ENCODE data around the gene NEK1. TPM values are rescaled to one million over a fixed set of nuclear protein-coding genes. Genes with fewer than 3 reads are reported as not detected.

Gene NEK1
- total and polyA plus RNA-seq, 2 of the 8 experiments (the other 6 are each of a cell fraction or from before 2014, with no cell fraction given) = 3.9 to 11.7 TPM

- TF ChIP-seq SIN3A (conservative IDR thresholded peaks at IDR 0.05 in 1 of 2, IDR thresholded peaks at IDR 0.05 in 1 of 2; ENCODE audit: low read depth in 1 of 2, low read length in 2 of 2) (no peak), NRF1 (IDR thresholded peaks at IDR 0.05; ENCODE audit: low read depth, low read length) (no peak), RXRA (IDR thresholded peaks at IDR 0.05; ENCODE audit: insufficient read depth, low read depth, low read length) (no peak), SP1 (IDR thresholded peaks at IDR 0.05; ENCODE audit: low read depth, low read length) (no peak), JUND (IDR thresholded peaks at IDR 0.05; ENCODE audit: low read length) (no peak), ATF3 (IDR thresholded peaks at IDR 0.05; ENCODE audit: insufficient read depth, low read depth, low read length) (no peak), BCL11A (IDR thresholded peaks at IDR 0.05; ENCODE audit: low read depth in 2 of 2, low read length in 2 of 2) (no peak), SIX5 (IDR thresholded peaks at IDR 0.05; ENCODE audit: low read depth, low read length) (no peak), TAF7 (optimal IDR thresholded peaks at IDR 0.05; ENCODE audit: borderline replicate concordance, low read depth, low read length) (no peak), CHD1 (IDR thresholded peaks at IDR 0.05; ENCODE audit: low read depth, low read length) (no peak), RAD21 (IDR thresholded peaks at IDR 0.05 in 1 of 2, conservative IDR thresholded peaks at IDR 0.05 in 1 of 2; ENCODE audit: low read depth in 2 of 2, low read length in 2 of 2) (no peak)
- no peaks in the 10 kb centered on the region for H3K9me3 ChIP-seq (ENCODE audit: insufficient read depth in 2 of 2, low read depth in 1 of 2, low read length in 1 of 2)
- no peak overlapping the region for H4K5ac ChIP-seq (ENCODE audit: insufficient read length, low read depth, low read length)
- H2AFZ ChIP-seq (ENCODE audit: low read length) = no peak overlapping the region
- no peak overlapping the region for H3K4me2 ChIP-seq (ENCODE audit: insufficient read depth in 1 of 2, low read depth in 2 of 2, low read length in 2 of 2)
- no peak overlapping the region for H2BK12ac ChIP-seq (ENCODE audit: low read depth, low read length)
- no peak overlapping the region for H3K18ac ChIP-seq (ENCODE audit: extremely low read depth, low read length)
- FAIRE-seq (peak; percentile 32), DNase-seq (ENCODE audit: low read depth in 1 of 2, low spot score in 2 of 2) (no peak)
- H4K8ac ChIP-seq (ENCODE audit: extremely low read depth, insufficient read depth, low read length) = no peak overlapping the region
- no peak overlapping the region for H2BK20ac ChIP-seq (ENCODE audit: low read length)
- no peak overlapping the region for H2AK5ac ChIP-seq (ENCODE audit: low read depth, low read length)
- H3K79me2 ChIP-seq (ENCODE audit: control insufficient read depth in 1 of 2, insufficient read depth in 2 of 2, low read length in 2 of 2) = no peaks in the 10 kb centered on the region
- no peak overlapping the region for H2BK120ac ChIP-seq (replicated peaks; ENCODE audit: low read depth, low read length)
- H3K4me1 ChIP-seq (replicated peaks in 1 of 4; ENCODE audit: control insufficient read depth in 3 of 4, insufficient read depth in 4 of 4, low read length in 3 of 4) = peaks cover 0 to 3% (median 0%) of the 10 kb centered on the region in 4 experiments; a peak in 2 of 7 replicates
- no peak overlapping the region for H3K4me3 ChIP-seq (ENCODE audit: extremely low read depth in 1 of 4, insufficient read depth in 2 of 4, low read depth in 3 of 4, low read length in 4 of 4)
- ChIA-PET POLR2A (ENCODE audit: partially characterized antibody) (no interaction called here), CTCF (ENCODE audit: partially characterized antibody) (no interaction called here)
- no peaks in the 10 kb centered on the region for H3K79me1 ChIP-seq (ENCODE audit: low read depth, low read length)
- H3K14ac ChIP-seq (ENCODE audit: insufficient read length) = no peak overlapping the region
- H3K36me3 ChIP-seq (ENCODE audit: control insufficient read depth in 2 of 4, insufficient read depth in 4 of 4, low read length in 3 of 4) = no peaks in the 10 kb centered on the region
- no peaks in the 10 kb centered on the region for H4K20me1 ChIP-seq (replicated peaks in 1 of 2; ENCODE audit: control insufficient read depth in 1 of 2, insufficient read depth in 2 of 2, low read length in 2 of 2)
- no peak overlapping the region for H2BK5ac ChIP-seq (ENCODE audit: low read depth, low read length)
- H3K9ac ChIP-seq (replicated peaks in 1 of 4; ENCODE audit: extremely low read depth in 1 of 4, low read depth in 3 of 4, low read length in 3 of 4) = no peak overlapping the region
- no peak overlapping the region for H3K56ac ChIP-seq (replicated peaks; ENCODE audit: insufficient read length, low read depth, low read length)
- no peak overlapping the region for H2BK15ac ChIP-seq (ENCODE audit: low read length)
- no peak overlapping the region for H3K4ac ChIP-seq (replicated peaks; ENCODE audit: insufficient read length, low read depth, low read length)
- H3K23me2 ChIP-seq (ENCODE audit: low read depth, low read length) = no peaks in the 10 kb centered on the region
- no peak overlapping the region for H3K23ac ChIP-seq (ENCODE audit: insufficient read length)
- no peak overlapping the region for H3K27ac ChIP-seq (ENCODE audit: low read depth, low read length)
- no peak overlapping the region for H4K91ac ChIP-seq (replicated peaks; ENCODE audit: insufficient read length, low read length)
- WGBS, 2 experiments (ENCODE audit: extremely low coverage in 1 of 2, insufficient coverage in 1 of 2, insufficient read length in 1 of 2, insufficient replicate concordance in 2 of 2, low coverage in 1 of 2, low lambda C conversion rate in 2 of 2, missing lambda C conversion rate in 1 of 2) = 75% methylated on average over 12 of the region's 12 CpGs; no CpG with 5 or more reads in 1 of the 2 experiments
- H3K27me3 ChIP-seq (replicated peaks in 1 of 4; ENCODE audit: control insufficient read depth in 3 of 4, extremely low read depth in 1 of 4, insufficient read depth in 3 of 4, low read length in 3 of 4) = no peaks in the 10 kb centered on the region
These were observed 201.3 kb downstream of the NEK1 start for GRCh38 chr4:169410839-169411770.
